ENCODE measurements around the gene TRPV5.

- no peak for TF ChIP-seq CTCF (IDR thresholded peaks at IDR 0.05)
- TF ChIP-seq POLR2A (IDR thresholded peaks at IDR 0.05): no peak
- TF ChIP-seq POLR2AphosphoS5 (IDR thresholded peaks at IDR 0.05): no peak
These were observed 64.1 kb downstream of the TRPV5 start for GRCh38 chr7:142869434-142869833.
